GM12801 (cell line): ENCODE measurements around the gene TP73.

Source experiments
- CTCF ChIP-seq: IDR thresholded peaks from one replicate; pipeline ENCODE4 v1.5.1; 2011; ENCODE audit warnings: control low read depth; ENCODE audit not compliant: insufficient read length; ENCODE audit errors: extremely low read depth

The TP73 gene

GRCh38 chr1:3756394-3756793, 104.1 kb downstream of the TP73 start:
- TF ChIP-seq CTCF: no peak

- no peak for TF ChIP-seq CTCF
Observed at GRCh38 chr1:3759164-3759563, 106.8 kb downstream of the TP73 start.

- no peak for TF ChIP-seq CTCF
Observed at GRCh38 chr1:3759796-3760195, 107.5 kb downstream of the TP73 start.

- no peak for TF ChIP-seq CTCF
Observed at GRCh38 chr1:3761296-3762010, 109.1 kb downstream of the TP73 start.

GRCh38 chr1:3762151-3762872, 110.0 kb downstream of the TP73 start:
- TF ChIP-seq CTCF: no peak

GRCh38 chr1:3762873-3763228, 110.5 kb downstream of the TP73 start:
- TF ChIP-seq CTCF: no peak

GRCh38 chr1:3763351-3764125, 111.2 kb downstream of the TP73 start:
- no peak for TF ChIP-seq CTCF
